Measurements from ENCODE around the gene B9D1.
"Not testable (repeated sequence)": the region's sequence is repeated elsewhere in the genome, so short reads cannot be mapped to it uniquely, and the experiment has no call there.

Gene B9D1

DNA sequence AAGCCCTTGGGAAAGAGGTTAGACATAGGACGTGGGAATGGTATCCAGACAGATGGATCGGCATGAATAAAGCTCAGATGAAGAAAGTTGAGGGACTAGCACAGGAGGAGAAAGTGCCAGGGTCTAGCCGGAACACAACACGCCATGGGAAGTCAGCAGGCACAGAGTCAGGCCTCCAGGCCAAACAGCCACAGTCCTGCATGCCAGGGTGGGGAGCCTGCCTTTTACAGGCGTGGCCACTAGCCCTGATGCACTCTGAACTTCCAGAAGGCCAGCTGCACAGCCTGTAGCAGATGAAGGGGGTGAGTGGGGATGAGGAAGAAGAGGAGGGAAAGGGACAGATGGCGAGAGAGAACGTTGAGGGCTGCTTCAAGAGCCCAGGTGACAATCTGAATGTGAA lies 5.2 kb downstream of the B9D1 start:
- DNase-seq, result no peak

- DNase-seq, result no peak
Observed at GRCh38 chr17:19354748-19355147, 7.8 kb downstream of the B9D1 start.

DNA sequence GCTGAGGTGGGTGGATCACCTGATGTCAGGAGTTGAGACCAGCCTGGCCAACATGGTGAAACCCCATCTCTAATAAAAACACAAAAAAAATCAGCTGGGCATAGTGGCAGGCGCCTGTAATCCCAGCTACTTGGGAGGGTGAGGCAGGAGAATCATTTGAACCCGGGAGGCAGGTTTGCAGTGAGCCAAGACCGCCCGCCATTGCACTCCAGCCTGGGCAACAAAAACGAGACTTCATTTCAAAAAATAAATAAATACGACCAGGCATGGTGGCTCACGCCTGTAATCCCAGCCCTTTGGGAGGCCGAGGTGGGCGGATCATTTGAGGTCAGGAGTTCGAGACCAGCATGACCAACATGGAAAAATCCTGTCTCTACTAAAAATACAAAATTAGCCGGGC lies 9.1 kb downstream of the B9D1 start:
- not testable (repeated sequence) for DNase-seq

GRCh38 chr17:19348806-19349205 lies 13.7 kb downstream of the B9D1 start:
- DNase-seq, result no peak

GRCh38 chr17:19348081-19348650 lies 14.4 kb downstream of the B9D1 start:
- DNase-seq, result no peak

GRCh38 chr17:19347323-19348080 lies 15.0 kb downstream of the B9D1 start:
- no peak for DNase-seq

DNA sequence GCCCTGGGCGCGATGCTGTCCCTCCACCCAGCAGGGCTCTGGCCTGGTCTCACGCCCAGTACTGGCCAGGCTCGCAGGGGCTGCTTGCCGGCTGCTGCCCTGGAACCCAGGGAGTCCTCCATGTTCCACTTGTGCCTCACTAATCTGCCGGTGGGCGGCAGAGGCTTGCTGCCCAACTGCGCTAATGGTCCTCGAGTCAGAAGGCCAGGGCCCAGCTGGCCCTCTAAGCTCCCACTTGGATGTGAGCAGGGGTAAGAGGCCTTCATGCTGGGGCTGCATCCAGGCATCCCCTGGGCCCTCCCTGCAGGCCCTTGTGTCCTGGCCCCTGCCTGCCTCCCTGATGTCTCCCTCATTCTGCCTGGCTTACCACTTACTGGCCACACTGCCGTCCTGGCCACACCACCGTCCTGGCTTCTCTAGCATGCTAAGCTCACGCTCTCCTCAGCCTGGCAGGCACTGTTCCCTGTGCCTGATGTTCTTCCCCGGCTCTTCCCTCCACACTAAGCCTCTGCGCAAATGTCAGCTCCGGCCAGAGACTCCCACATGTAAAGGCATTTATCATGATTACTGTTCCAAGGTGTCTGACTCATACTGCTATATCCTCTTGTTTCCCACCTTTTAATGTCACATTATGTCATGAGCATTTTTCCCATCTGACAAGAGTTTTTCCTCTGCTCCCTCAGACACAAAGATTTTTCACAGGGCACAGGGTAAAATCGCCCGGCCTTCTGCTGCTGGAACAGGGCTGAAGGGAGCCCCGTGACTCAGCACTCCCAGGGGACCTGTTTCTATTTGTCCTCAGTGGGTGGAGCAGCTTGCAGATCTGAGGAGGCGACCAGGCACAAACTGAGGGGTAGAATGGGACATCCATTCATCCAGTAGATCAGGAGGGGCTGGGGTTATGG lies 15.9 kb downstream of the B9D1 start:
- DNase-seq, result no peak

DNA sequence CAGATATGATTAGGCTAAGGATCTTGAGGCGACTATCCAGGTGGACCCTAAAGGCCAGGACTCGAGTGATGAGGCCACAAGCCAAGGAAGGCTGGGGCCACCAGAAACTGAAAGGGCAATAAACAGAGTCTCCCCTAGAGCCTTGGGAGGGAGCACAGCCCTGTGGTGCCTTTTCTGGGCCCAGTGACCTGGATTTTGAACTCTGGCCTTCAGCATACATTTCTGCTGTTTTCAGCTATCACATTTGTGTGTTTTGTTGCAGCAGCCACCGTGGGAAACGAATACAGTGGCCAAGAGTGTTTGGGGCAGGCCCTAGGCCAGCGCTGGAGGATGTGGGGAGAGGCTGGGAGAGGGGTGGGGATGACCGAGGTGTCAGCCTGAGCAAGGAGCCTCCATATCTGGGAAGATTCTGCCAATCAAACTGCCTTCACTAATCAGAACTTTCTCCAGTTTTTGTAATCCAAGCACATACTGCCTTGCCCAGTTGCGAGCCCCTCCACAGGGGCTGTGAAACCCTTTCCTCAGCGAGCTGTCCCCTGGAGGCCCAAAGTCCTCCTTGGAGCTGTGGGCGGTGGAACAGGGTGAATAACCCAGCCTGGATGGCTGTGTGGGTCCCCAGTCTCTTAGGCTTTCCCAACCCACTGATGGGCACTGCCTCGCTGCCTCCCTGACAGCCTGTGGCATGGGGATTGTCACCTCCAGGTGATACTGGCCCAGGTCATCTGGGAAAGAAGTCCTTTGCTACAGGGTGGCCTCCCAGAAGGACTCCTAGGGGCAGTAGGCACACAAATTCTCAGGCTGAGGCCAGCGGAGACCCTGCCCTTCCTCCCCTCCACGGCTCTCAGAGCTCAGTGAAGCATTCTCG lies 16.8 kb downstream of the B9D1 start:
- no peak for DNase-seq

DNA sequence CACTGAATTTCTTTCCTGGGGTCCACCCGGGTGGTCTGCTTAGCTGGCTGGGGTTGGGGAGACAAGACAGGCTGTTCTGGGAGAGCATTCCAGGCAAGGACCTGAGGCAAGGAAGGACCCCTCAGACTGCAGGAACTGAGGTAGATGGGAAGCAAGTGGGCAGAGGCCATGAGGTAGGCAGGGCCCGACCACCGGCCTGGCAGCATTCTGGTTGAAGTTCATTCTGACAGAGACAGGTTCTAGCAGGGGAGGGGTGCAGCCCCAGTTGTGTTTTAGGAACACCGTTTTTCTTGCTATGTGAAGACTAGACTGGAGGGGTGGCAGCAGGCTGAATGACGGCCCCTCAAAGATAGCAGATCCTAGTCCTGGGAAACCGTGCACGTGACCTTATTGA lies 17.5 kb downstream of the B9D1 start:
- no peak for DNase-seq

- DNase-seq, result no peak
Observed at GRCh38 chr17:19344311-19345066, 18.0 kb downstream of the B9D1 start.

DNA sequence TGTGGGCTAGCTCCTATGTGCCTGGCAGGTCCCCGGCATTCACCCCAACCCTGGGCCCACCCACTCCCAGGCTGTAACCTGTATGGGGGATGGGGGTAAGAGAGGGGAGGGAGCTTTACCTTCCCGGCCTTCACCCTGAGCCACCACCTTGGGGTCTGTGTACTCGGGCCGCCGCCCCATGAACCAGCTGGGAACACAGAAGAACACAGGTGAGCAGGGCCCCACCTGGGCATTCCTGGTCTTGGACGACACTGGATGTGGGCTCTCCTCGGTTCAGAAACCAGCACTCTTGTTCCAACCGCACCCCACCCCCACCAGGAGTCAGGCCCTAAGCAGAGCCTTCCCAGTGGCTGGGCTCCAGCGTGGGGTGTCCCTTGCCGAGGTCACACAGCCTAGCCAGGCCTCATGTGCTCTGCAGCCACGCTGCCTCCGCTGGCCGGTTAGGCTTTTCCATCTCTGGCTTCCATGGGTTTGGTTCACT lies 18.8 kb downstream of the B9D1 start:
- DNase-seq, result no peak

GRCh38 chr17:19343256-19343630 lies 19.3 kb downstream of the B9D1 start:
- no peak for DNase-seq

DNA sequence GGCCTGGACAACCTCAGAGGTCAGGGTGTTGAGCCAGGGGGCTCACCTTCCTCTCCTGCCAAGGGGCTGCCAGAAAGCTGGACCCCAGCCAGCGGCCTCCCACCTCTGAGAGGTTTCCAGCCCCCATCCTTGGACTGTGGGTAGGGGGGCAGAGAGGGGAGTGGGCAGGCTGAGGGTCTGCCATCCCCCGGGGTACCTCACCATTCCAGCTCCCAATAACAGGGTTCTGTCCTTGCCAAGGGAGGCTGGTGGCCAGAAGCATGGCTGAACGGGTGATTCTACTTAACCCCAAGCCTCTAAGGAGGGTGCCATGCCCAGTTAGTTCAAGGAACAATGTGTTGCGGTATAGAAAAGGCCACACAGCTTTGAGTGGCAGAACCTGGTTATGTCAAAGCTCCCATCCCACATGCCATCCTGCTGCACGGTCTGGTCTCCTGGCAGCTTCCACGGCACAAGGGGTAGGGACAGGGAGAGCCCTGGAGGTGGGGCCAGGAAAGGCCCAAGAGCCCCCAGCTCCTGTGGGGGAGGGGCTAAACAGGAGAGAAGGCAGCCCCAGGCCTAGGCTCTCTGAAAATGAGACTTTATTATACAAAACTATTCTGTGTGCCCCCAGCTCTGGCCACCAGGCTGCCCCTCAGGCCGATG lies 19.8 kb downstream of the B9D1 start:
- no peak for DNase-seq

DNA sequence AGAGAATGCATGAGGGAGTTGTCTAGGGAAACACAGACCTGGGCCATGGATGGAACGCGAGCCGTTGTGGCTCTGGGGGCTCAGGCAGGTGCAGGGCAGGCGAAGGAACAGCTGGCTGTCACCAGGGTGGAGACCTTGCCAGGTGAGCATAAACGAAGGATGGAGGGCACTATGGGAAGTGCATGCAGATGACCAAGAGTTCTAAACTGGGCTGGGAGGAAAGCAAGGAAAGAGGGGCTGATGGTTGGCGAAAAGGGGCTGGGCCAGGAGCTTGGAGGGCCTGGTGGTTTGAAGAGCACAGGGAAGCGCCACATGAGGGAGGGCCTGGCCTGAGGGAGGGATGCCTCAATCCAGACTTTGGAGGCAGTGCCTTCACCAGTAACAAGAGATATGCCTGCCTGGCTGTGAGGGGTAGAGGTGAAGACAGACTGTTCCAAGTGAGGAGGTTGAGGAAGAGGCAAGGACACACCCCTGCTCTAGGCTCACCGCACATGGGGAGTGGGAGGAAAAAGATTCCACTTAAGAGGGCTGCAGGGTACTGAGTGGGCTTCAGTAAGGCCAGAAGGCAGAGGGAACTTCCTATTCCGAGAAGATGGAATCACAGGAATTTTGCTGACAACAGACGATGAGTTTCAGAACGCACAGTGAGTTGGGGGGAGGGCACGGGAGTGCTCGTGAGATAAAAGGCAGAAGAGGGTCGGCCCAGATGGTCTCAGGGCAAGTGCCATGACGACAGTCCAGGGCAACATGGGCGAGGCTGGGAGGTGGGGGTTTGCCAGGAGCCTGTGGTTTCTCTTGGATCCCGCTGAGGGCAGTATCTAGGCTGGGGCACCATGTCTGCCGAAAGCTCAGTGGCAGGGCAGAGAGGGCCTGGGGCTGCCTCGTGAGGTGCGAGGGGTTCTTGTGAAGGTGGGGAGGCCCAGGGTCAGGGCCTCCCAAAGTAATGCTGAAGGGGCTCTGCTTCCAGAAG lies 20.6 kb downstream of the B9D1 start:
- DNase-seq, result no peak

GRCh38 chr17:19341211-19341631 lies 21.3 kb downstream of the B9D1 start:
- no peak for DNase-seq

- DNase-seq, result no peak
Observed at GRCh38 chr17:19339341-19339815, 23.1 kb downstream of the B9D1 start.

DNA sequence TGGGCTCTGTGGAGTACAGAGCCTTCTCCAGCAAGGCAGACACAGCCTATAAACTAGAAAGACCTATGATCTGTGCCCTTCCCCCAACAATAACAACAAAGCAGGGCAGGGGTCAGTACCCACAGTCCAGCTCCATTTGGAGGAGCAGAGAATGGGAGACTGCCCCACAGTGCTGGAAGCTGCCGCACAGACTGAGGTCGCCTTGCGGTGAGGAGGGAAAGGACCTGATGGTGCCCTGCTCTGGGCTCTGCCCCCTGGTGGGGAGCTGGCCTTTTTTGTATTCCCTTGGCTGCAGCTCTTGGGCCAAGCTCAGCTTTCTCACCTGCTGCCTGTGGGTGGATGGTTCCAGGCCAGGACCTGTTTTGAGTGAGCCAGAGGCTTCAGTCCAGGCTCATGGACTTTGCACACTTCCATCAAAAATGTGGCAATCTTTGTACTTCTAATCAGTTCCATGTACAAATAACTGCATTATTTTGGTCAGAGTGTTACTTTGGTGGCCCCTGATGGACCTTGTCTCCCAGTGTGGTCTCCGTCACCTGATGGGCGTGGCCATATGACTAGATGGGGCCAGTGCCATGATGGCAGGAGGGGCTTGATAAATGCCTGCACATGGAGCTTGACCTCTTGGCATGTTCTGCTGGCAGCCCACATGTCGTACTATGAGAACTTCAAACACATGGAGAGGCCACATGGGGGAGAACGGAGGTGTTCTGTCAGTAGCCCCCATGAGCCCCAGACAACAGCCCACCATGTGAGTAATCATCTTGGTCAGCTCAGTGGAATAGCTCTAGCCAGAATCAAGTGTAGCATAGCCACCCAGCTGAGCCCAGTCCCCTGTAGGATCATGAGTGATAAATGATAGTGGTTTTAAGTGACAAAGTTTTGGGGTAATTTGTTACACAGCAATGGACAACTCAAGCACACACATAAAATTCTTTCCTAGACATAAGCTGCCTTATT lies 24.2 kb downstream of the B9D1 start:
- peak; percentile 59 for DNase-seq

GRCh38 chr17:19337712-19338023 lies 24.9 kb downstream of the B9D1 start:
- DNase-seq, result no peak

All from eye (tissue), 1 donor.